Uterus (tissue), 4 donors: ENCODE data around the gene HARBI1. TPM values are rescaled to one million over a fixed set of nuclear protein-coding genes. Genes with fewer than 3 reads are reported as not detected.
"Not testable (repeated sequence)": the region's sequence is repeated elsewhere in the genome, so short reads cannot be mapped to it uniquely, and the experiment has no call there.

Experiments used
- DNase-seq, 2 donors: peaks; one replicate each; pipeline ENCODE4 v3.0.0-alpha.2; 2019 to 2020
- H3K27ac ChIP-seq, 2 donors: fragments of 200-600 bp; sonication (generic); 1 replicate in 1 of 2; 2 replicates in 1 of 2; pipeline ENCODE4 v1.5.1; 2016 to 2018
- H3K27me3 ChIP-seq, 2 donors: fragments of 200-600 bp; sonication (generic); one replicate each; pipeline ENCODE4 v1.5.1; 2018 to 2019; ENCODE audit warnings: control low read depth in 1 of 2
- H3K36me3 ChIP-seq, 2 donors: fragments of 200-600 bp; sonication (generic); one replicate each; pipeline ENCODE4 v1.5.1; 2019; ENCODE audit warnings: control low read depth in 1 of 2
- H3K4me1 ChIP-seq, 2 donors: fragments of 200-600 bp; sonication (generic); one replicate each; pipeline ENCODE4 v1.5.1; 2018 to 2019; ENCODE audit warnings: control low read depth in 1 of 2
- H3K4me3 ChIP-seq, 2 donors: fragments of 200-600 bp; sonication (generic); 1 replicate in 1 of 2; 2 replicates in 1 of 2; pipeline ENCODE4 v1.5.1; 2018 to 2019; ENCODE audit warnings: mild to moderate bottlenecking in 1 of 2
- H3K9me3 ChIP-seq, 2 donors: fragments of 200-600 bp; sonication (generic); one replicate each; pipeline ENCODE4 v1.5.1; 2019; ENCODE audit warnings: control low read depth in 1 of 2
- CTCF ChIP-seq, 4 experiments: fragments of 200-600 bp in 2 of 4; fragments of 450-650 bp in 2 of 4; sonication (generic) in 2 of 4; IDR thresholded peaks; one replicate each; pipeline ENCODE4 v1.5.1; 2016 to 2019; ENCODE audit warnings: antibody characterized with exemption in 4 of 4, mild to moderate bottlenecking in 2 of 4, moderate library complexity in 1 of 4
- POLR2A ChIP-seq, 2 donors: fragments of 450-650 bp; IDR thresholded peaks; one replicate each; pipeline ENCODE4 v1.6.1; 2016; ENCODE audit warnings: antibody characterized with exemption in 2 of 2, mild to moderate bottlenecking in 1 of 2, moderate library complexity in 1 of 2
- intact Hi-C: fragments of 100-400 bp; cut with DNase I; formaldehyde crosslinking; loops from one replicate; pipeline ENCODE4 v1.15.1; 2023; ENCODE audit warnings: low total_unique reads
- total RNA-seq, 4 donors: library from RNA; depleted of rRNA in 3 of 4; stranded (reverse); fragments of >200 nt in 3 of 4; gene quantifications; one replicate each; pipeline versions ENCODE4 v1.1.0 to v1.2.4, GENCODE V29; 2014 to 2023
- donor health status: DM: yes; HTN: yes; CAD: no.

HARBI1 gene
- total RNA-seq, 4 donors from 2014 or later: 0.77 to 5.0 (median 2.8) TPM

DNA sequence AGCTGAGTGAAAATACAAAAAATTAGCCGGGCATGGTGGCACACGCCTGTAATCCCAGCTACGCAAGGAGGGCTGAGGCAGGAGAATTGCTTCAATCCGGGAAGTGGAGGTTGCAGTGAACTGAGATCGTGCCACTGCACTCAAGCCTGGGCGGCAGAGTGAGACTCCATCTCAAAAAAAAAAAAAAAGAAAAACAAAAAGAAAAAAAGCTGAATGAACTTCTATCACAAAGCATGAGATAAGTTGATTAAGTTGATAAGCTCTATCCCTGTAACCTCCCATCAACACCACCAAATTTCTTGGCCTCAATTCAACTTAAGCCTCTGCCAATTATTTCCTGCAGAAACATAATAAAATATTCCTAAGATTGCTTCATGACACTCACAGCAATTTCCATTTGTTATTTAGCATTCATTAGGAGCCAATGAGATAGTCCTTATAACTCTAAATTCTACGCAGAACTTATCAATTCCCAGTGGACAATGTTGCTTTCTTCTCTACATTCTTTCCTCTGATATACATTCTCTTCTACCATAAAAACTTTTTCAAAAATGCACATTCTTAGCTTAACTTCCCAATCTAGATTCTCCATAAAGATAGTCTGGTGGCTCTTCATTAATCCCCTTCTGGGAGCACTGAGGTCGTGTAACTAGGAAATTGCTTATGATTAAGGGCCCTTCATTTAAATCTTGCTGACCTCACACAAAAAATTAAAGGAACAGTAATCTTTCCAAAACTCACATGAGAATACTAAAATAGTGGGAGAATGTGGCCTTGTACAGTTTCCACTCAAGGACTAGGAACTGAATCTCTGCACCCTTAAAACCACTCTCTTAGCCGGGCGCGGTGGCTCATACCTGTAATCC is 26.1 kb downstream of the HARBI1 start:
- H3K27ac ChIP-seq: no peak overlapping the region
- intact Hi-C loops: no loop called here

DNA sequence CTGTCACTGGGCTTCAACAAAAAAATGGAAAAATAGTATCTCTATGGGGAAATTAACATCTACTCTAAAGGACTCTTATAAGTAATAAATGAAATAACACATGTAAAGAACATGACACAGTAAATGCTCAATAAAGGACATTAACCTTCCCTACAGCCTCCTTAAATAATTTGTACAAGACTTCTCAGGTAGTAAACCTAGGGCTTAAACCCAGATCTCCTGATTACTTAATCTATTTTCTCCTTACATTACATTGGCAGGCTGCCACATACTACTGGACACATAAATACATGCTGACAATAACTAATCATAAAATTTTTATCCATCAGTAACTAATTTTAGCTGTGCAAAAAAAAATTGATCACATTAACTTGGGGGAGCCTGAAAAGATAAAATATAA is 28.1 kb downstream of the HARBI1 start:
- Histone ChIP-seq H3K27me3 (no peaks in the 10 kb centered on the region), H3K4me1 (peaks cover 0 to 12% of the 10 kb centered on the region in 2 donors), H3K4me3 (no peak overlapping the region), H3K27ac (no peak overlapping the region), H3K36me3 (no peaks in the 10 kb centered on the region), H3K9me3 (no peaks in the 10 kb centered on the region)
- no peak for TF ChIP-seq CTCF (IDR thresholded peaks at IDR 0.05)
- TF ChIP-seq POLR2A (IDR thresholded peaks at IDR 0.05): no peak
- intact Hi-C loops: no loop called here
- no peak for DNase-seq

More for the DNA sequence above, 26.1 kb downstream of the HARBI1 start:
- no peaks in the 10 kb centered on the region for H3K36me3 ChIP-seq
- no peaks in the 10 kb centered on the region for H3K9me3 ChIP-seq
- no peaks in the 10 kb centered on the region for H3K27me3 ChIP-seq
- DNase-seq: no peak
- TF ChIP-seq CTCF (IDR thresholded peaks at IDR 0.05): no peak
- TF ChIP-seq POLR2A (IDR thresholded peaks at IDR 0.05): no peak
- no peak overlapping the region for H3K4me3 ChIP-seq
- peaks cover 0 to 12% of the 10 kb centered on the region in 2 donors for H3K4me1 ChIP-seq

DNA sequence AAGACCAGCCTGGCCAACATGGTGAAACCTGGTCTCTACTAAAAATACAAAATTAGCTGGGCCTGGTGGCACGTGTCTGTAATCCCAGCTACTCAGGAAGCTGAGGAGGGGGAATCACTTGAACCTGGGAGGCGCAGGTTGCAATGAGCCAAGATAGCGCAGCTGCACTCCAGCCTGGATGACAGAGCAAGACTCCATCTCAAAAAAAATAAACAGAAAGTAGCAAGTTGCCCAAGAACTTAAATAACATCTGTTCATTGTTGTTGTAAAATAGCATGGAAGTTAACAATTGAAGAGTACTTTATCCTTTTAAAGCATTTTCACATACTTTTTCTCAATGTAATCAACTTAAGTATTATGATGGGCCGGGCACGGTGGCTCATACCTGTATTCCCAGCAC is 28.9 kb downstream of the HARBI1 start:
- H3K4me3 ChIP-seq: no peak overlapping the region
- H3K36me3 ChIP-seq: no peaks in the 10 kb centered on the region
- H3K4me1 ChIP-seq: peaks cover 0 to 12% of the 10 kb centered on the region in 2 donors
- TF ChIP-seq POLR2A (IDR thresholded peaks at IDR 0.05): no peak
- no peak for TF ChIP-seq CTCF (IDR thresholded peaks at IDR 0.05)
- H3K27me3 ChIP-seq: no peaks in the 10 kb centered on the region
- no peak overlapping the region for H3K27ac ChIP-seq
- intact Hi-C loops: no loop called here
- no peaks in the 10 kb centered on the region for H3K9me3 ChIP-seq
- no peak for DNase-seq

GRCh38 chr11:46583513-46583912 is 33.5 kb downstream of the HARBI1 start:
- H3K36me3 ChIP-seq, DNase-seq, intact Hi-C loops: not testable (repeated sequence)

GRCh38 chr11:46582588-46582987 is 34.4 kb downstream of the HARBI1 start:
- TF ChIP-seq POLR2A (IDR thresholded peaks at IDR 0.05) (no peak), CTCF (IDR thresholded peaks at IDR 0.05) (no peak)
- no peaks in the 10 kb centered on the region for H3K27me3 ChIP-seq
- H3K4me3 ChIP-seq: no peak overlapping the region
- no peak for DNase-seq
- H3K9me3 ChIP-seq: no peaks in the 10 kb centered on the region
- no peaks in the 10 kb centered on the region for H3K4me1 ChIP-seq
- intact Hi-C loops: no loop called here
- H3K36me3 ChIP-seq: no peaks in the 10 kb centered on the region
- no peak overlapping the region for H3K27ac ChIP-seq

More at GRCh38 chr11:46583513-46583912, 33.5 kb downstream of the HARBI1 start:
- not testable (repeated sequence) for H3K4me1 ChIP-seq, H3K27ac ChIP-seq, H3K9me3 ChIP-seq, H3K4me3 ChIP-seq, H3K27me3 ChIP-seq
